H1 (cell line): ENCODE data around the gene TEX26. TPM values are rescaled to one million over a fixed set of nuclear protein-coding genes. Genes with fewer than 3 reads are reported as not detected.

Experiments used
- CTCF ChIA-PET: fragments of 300-600 bp; sonication (Branson Sonifier 250); formaldehyde crosslinking; loops from one replicate; lab custom pipeline; 2021; ENCODE audit not compliant: partially characterized antibody; lab: Charles Lee
- POLR2A ChIA-PET: fragments of 300-600 bp; sonication (Branson Sonifier 250); formaldehyde crosslinking; loops from one replicate; lab custom pipeline; 2021; ENCODE audit warnings: inconsistent platforms; ENCODE audit not compliant: partially characterized antibody; lab: Charles Lee
- DNase-seq, 2 experiments: peaks; one replicate each; pipeline versions ENCODE4 v3.0.0 to v3.0.0-alpha.2; 2010 to 2022; ENCODE audit warnings: low spot score in 2 of 2, low read depth in 1 of 2, mixed read lengths in 1 of 2
- FAIRE-seq: peaks from 2 replicates; lab custom pipeline; 2011; peaks lifted over from hg19 to GRCh38; lab: Jason Lieb, UNC
- H2AFZ ChIP-seq: 2 replicates; pipeline ENCODE4 v1.8.1; 2012; ENCODE audit warnings: low read length, inconsistent platforms
- H2AK5ac ChIP-seq: 2 replicates; pipeline ENCODE4 v1.6.1; 2013; ENCODE audit warnings: low read depth, low read length
- H2BK120ac ChIP-seq: replicated peaks from 2 replicates; pipeline ENCODE3; 2013; ENCODE audit warnings: low read depth, low read length, inconsistent platforms
- H2BK12ac ChIP-seq: 2 replicates; pipeline ENCODE4 v1.6.1; 2013; ENCODE audit warnings: low read depth, low read length
- H2BK15ac ChIP-seq: 2 replicates; pipeline ENCODE4 v1.6.1; 2013; ENCODE audit warnings: low read length
- H2BK20ac ChIP-seq: 2 replicates; pipeline ENCODE4 v1.6.1; 2013; ENCODE audit warnings: low read length
- H2BK5ac ChIP-seq: 2 replicates; pipeline ENCODE4 v1.6.1; 2013; ENCODE audit warnings: low read depth, low read length
- H3K14ac ChIP-seq: 2 replicates; pipeline ENCODE4 v1.6.1; 2013; ENCODE audit warnings: inconsistent platforms; ENCODE audit not compliant: insufficient read length
- H3K18ac ChIP-seq: 2 replicates; pipeline ENCODE4 v1.6.1; 2013; ENCODE audit warnings: low read length; ENCODE audit errors: extremely low read depth
- H3K23ac ChIP-seq: 2 replicates; pipeline ENCODE4 v1.6.1; 2013; ENCODE audit warnings: inconsistent platforms; ENCODE audit not compliant: insufficient read length
- H3K23me2 ChIP-seq: 2 replicates; pipeline ENCODE4 v1.6.1; 2013; ENCODE audit warnings: low read depth, low read length
- H3K27ac ChIP-seq: 2 replicates; pipeline ENCODE4 v1.6.1; 2011; ENCODE audit warnings: low read depth, low read length, inconsistent platforms
- H3K27me3 ChIP-seq, 4 experiments: replicated peaks in 1 of 4; 1 replicate in 1 of 4; 2 replicates in 3 of 4; pipeline versions ENCODE4 v1.6.1 to v1.8.1; 2011 to 2013; ENCODE audit warnings: low read length in 3 of 4, mild to moderate bottlenecking in 3 of 4, inconsistent platforms in 2 of 4, mixed read lengths in 2 of 4, moderate library complexity in 1 of 4; ENCODE audit not compliant: control insufficient read depth in 3 of 4, insufficient read depth in 3 of 4; ENCODE audit errors: extremely low read depth in 1 of 4
- H3K36me3 ChIP-seq, 4 experiments: 2 replicates each; pipeline versions ENCODE4 v1.6.1 to v1.8.1; 2011 to 2013; ENCODE audit warnings: mild to moderate bottlenecking in 4 of 4, low read length in 3 of 4, moderate library complexity in 2 of 4, control low read depth in 1 of 4, inconsistent platforms in 1 of 4; ENCODE audit not compliant: insufficient read depth in 4 of 4, control insufficient read depth in 2 of 4
- H3K4ac ChIP-seq: replicated peaks from 2 replicates; pipeline ENCODE3; 2013; ENCODE audit warnings: low read length, low read depth, mixed read lengths, inconsistent platforms; ENCODE audit not compliant: insufficient read length
- H3K4me1 ChIP-seq, 4 experiments: replicated peaks in 1 of 4; 1 replicate in 1 of 4; 2 replicates in 3 of 4; pipeline versions ENCODE4 v1.6.1 to v1.8.1; 2011 to 2013; ENCODE audit warnings: low read length in 3 of 4, inconsistent platforms in 2 of 4, mixed read lengths in 1 of 4; ENCODE audit not compliant: insufficient read depth in 4 of 4, control insufficient read depth in 3 of 4
- H3K4me2 ChIP-seq, 2 experiments: 2 replicates each; pipeline versions ENCODE4 v1.6.1 to v1.8.1; 2011 to 2013; ENCODE audit warnings: low read depth in 2 of 2, low read length in 2 of 2, control low read depth in 1 of 2, inconsistent platforms in 1 of 2, mild to moderate bottlenecking in 1 of 2; ENCODE audit not compliant: insufficient read depth in 1 of 2
- H3K4me3 ChIP-seq, 4 experiments: fragments of 200-600, 300-600 bp in 1 of 4; sonication (generic), shearing (Covaris generic), sonication (Bioruptor Twin) in 1 of 4; 2 replicates each; pipeline versions ENCODE4 v1.5.1 to v1.8.1; 2011 to 2016; ENCODE audit warnings: low read length in 4 of 4, low read depth in 3 of 4, control low read depth in 2 of 4, inconsistent platforms in 2 of 4, mild to moderate bottlenecking in 2 of 4, mixed read lengths in 1 of 4, moderate library complexity in 1 of 4; ENCODE audit not compliant: insufficient read depth in 2 of 4; ENCODE audit errors: extremely low read depth in 1 of 4
- H3K56ac ChIP-seq: replicated peaks from 2 replicates; pipeline ENCODE3; 2013; ENCODE audit warnings: low read depth, mild to moderate bottlenecking, mixed read lengths, low read length, inconsistent platforms; ENCODE audit not compliant: insufficient read length
- H3K79me1 ChIP-seq: 2 replicates; pipeline ENCODE4 v1.6.1; 2013; ENCODE audit warnings: low read depth, low read length, control low read depth
- H3K79me2 ChIP-seq, 2 experiments: 2 replicates each; pipeline versions ENCODE4 v1.6.1 to v1.8.1; 2012 to 2013; ENCODE audit warnings: low read length in 2 of 2, mild to moderate bottlenecking in 2 of 2, inconsistent platforms in 1 of 2; ENCODE audit not compliant: insufficient read depth in 2 of 2, control insufficient read depth in 1 of 2
- H3K9ac ChIP-seq, 4 experiments: replicated peaks in 1 of 4; 1 replicate in 1 of 4; 2 replicates in 3 of 4; pipeline versions ENCODE4 v1.6.1 to v1.8.1; 2011 to 2013; ENCODE audit warnings: low read depth in 3 of 4, low read length in 3 of 4, control low read depth in 2 of 4, mild to moderate bottlenecking in 2 of 4, moderate library complexity in 2 of 4, inconsistent platforms in 1 of 4; ENCODE audit errors: extremely low read depth in 1 of 4
- H3K9me3 ChIP-seq, 2 experiments: 2 replicates each; pipeline versions ENCODE4 v1.6.1 to v1.8.1; 2012 to 2013; ENCODE audit warnings: mild to moderate bottlenecking in 2 of 2, moderate library complexity in 2 of 2, control low read depth in 1 of 2, inconsistent platforms in 1 of 2, low read depth in 1 of 2, low read length in 1 of 2, mixed read lengths in 1 of 2; ENCODE audit not compliant: insufficient read depth in 2 of 2
- H4K20me1 ChIP-seq, 2 experiments: replicated peaks in 1 of 2; 2 replicates each; pipeline versions ENCODE3 to v1.8.1; 2011 to 2013; ENCODE audit warnings: inconsistent platforms in 2 of 2, low read length in 2 of 2, mild to moderate bottlenecking in 1 of 2; ENCODE audit not compliant: insufficient read depth in 2 of 2, control insufficient read depth in 1 of 2
- H4K5ac ChIP-seq: 2 replicates; pipeline ENCODE4 v1.6.1; 2013; ENCODE audit warnings: low read length, low read depth, mixed read lengths, inconsistent platforms; ENCODE audit not compliant: insufficient read length
- H4K8ac ChIP-seq: 2 replicates; pipeline ENCODE4 v1.8.0; 2013; ENCODE audit warnings: mild to moderate bottlenecking, moderate library complexity, low read length, inconsistent platforms; ENCODE audit not compliant: insufficient read depth; ENCODE audit errors: extremely low read depth
- H4K91ac ChIP-seq: replicated peaks from 2 replicates; pipeline ENCODE3; 2013; ENCODE audit warnings: low read length, mixed read lengths, inconsistent platforms; ENCODE audit not compliant: insufficient read length
- BACH1 ChIP-seq: IDR thresholded peaks from 2 replicates; pipeline ENCODE4 v1.6.1; 2012; ENCODE audit warnings: low read length, improper control_type of control experiment
- BRCA1 ChIP-seq: IDR thresholded peaks from 2 replicates; pipeline ENCODE4 v1.6.1; 2012; ENCODE audit warnings: low read depth, low read length, improper control_type of control experiment
- FOSL1 ChIP-seq: IDR thresholded peaks from 2 replicates; pipeline ENCODE4 v1.6.1; 2011; ENCODE audit warnings: mild to moderate bottlenecking, low read depth, low read length, moderate library complexity; ENCODE audit not compliant: insufficient read depth
- JUND ChIP-seq: IDR thresholded peaks from 2 replicates; pipeline ENCODE4 v1.6.1; 2011; ENCODE audit warnings: mild to moderate bottlenecking, improper control_type of control experiment, low read length
- KDM4A ChIP-seq: IDR thresholded peaks from one replicate; pipeline ENCODE4 v1.7.1; 2012; ENCODE audit warnings: low read depth, mild to moderate bottlenecking, moderate library complexity, low read length, inconsistent platforms; ENCODE audit not compliant: severe bottlenecking
- KDM5A ChIP-seq: fragments of 200-600 bp; IDR thresholded peaks from 2 replicates; pipeline ENCODE4 v1.7.1; 2012; ENCODE audit warnings: mild to moderate bottlenecking, low read length, inconsistent platforms, mixed read lengths
- NRF1 ChIP-seq: IDR thresholded peaks from 2 replicates; pipeline ENCODE4 v1.6.1; 2011; ENCODE audit warnings: mild to moderate bottlenecking, low read depth, low read length, improper control_type of control experiment
- POLR2AphosphoS5 ChIP-seq: IDR thresholded peaks from 2 replicates; pipeline ENCODE4 v1.6.1; 2011; ENCODE audit warnings: low read depth, low read length
- RNF2 ChIP-seq: fragments of 200-900, 300-1000 bp; sonication (generic); IDR thresholded peaks from 2 replicates; pipeline ENCODE4 v1.7.1; 2016; ENCODE audit warnings: borderline replicate concordance, low read depth, mild to moderate bottlenecking, antibody characterized with exemption, low read length; ENCODE audit not compliant: poor library complexity, severe bottlenecking; ENCODE audit errors: missing control alignments
- RXRA ChIP-seq: IDR thresholded peaks from 2 replicates; pipeline ENCODE4 v1.6.1; 2011; ENCODE audit warnings: low read depth, mild to moderate bottlenecking, low read length, moderate library complexity; ENCODE audit not compliant: insufficient read depth
- SIRT6 ChIP-seq: IDR thresholded peaks from one replicate; pipeline ENCODE4 v1.7.1; 2012; ENCODE audit warnings: low read length, inconsistent platforms
- SP2 ChIP-seq: IDR thresholded peaks from 2 replicates; pipeline ENCODE4 v1.6.1; 2012; ENCODE audit warnings: mild to moderate bottlenecking, low read length, inconsistent platforms
- ZNF274 ChIP-seq: IDR thresholded peaks from 2 replicates; pipeline ENCODE4 v1.7.0; 2012; ENCODE audit warnings: low read length, borderline replicate concordance; ENCODE audit errors: extremely low read depth
- WGBS, 2 experiments: shearing (Covaris generic) in 1 of 2; methylation state at CpG; one replicate each; pipeline versions ENCODE4 v1.1.6 to v1.1.7; 2013 to 2015; ENCODE audit warnings: low lambda C conversion rate in 2 of 2, mixed read lengths in 2 of 2, inconsistent platforms in 1 of 2, low coverage in 1 of 2, missing lambda C conversion rate in 1 of 2; ENCODE audit not compliant: insufficient replicate concordance in 2 of 2, insufficient coverage in 1 of 2, insufficient read length in 1 of 2; ENCODE audit errors: extremely low coverage in 1 of 2, missing lambda C conversion rate in 1 of 2; 5-methylcytosine and 5-hydroxymethylcytosine counted together
- polyA plus RNA-seq, 7 experiments: library from polyadenylated mRNA; depleted of rRNA in 3 of 7; stranded (reverse) in 5 of 7; unstranded in 2 of 7; fragments of >200 nt in 5 of 7; fragments of 200-250 nt in 2 of 7; gene quantifications; 1 replicate in 5 of 7; 2 replicates in 1 of 7; 4 replicates in 1 of 7; pipeline versions ENCODE4 v1.2.1 to v1.2.3, GENCODE V29; 2011 to 2013; ENCODE audit warnings: missing spikeins in 2 of 7, mixed read lengths in 2 of 7
- total RNA-seq: library from RNA; stranded (reverse); fragmentation: NEBNext Ultra II Directional; extraction: Animal tissue kit (Norgen Biotek cat#: 25700); gene quantifications from 2 replicates; pipeline ENCODE4 v1.2.1, GENCODE V29; 2021

Gene TEX26
- total and polyA plus RNA-seq, 2 of the 8 experiments (the other 6 are each of a cell fraction or from before 2014, with no cell fraction given), result not detected

DNA sequence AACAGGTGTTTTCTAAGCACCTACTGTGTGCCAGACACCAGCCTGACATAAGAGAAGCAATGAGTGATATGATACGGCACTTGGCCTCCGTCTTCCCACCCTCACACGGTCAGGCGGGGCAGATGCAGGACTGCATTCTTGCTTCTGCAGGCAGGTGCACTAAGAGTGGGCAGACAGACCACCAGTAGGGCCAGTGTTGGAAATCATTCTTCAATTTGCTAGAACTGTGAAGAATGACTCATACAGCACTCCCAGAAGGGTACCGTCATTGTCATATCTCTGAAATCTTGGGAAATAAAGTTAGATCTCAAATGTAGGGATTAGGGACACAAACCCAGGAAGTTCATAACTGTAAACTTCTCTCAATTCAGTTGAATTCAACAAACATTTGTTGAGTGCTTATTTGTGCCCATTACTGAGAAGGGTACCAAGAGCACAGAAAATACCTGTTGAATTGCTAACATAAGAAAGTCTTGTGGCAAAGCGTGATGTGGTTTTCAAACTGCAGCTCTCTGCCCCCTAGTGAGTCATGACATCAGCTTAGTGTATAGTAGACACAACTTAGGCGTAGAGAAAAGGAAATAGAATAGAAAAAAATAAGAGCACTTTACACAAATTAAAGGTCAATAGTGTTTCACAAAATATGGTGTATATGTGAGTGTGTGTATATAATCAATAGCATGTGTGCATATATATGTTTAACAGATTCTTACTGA is 76.1 kb downstream of the TEX26 start:
- ChIA-PET CTCF (interaction anchor here (0.7 to 3.9 kb wide), 6 partner anchors 23 to 80 kb away, joined by 3 to 21 read pairs (median 4); no protein-coding TSS in a partner anchor), POLR2A (no interaction called here)
- Histone ChIP-seq H3K9me3 (no peaks in the 10 kb centered on the region), H2AK5ac (no peak overlapping the region), H2BK12ac (no peak overlapping the region), H4K20me1 (no peaks in the 10 kb centered on the region), H3K9ac (no peak overlapping the region), H3K4ac (no peak overlapping the region), H3K14ac (no peak overlapping the region), H2AFZ (no peak overlapping the region), H3K27ac (no peak overlapping the region), H3K4me1 (peaks cover 2 to 13% (median 9%) of the 10 kb centered on the region in 4 experiments; a peak in 5 of 7 replicates), H3K23me2 (no peaks in the 10 kb centered on the region), H3K36me3 (no peaks in the 10 kb centered on the region), H2BK5ac (no peak overlapping the region), H4K5ac (no peak overlapping the region), H3K4me2 (no peak overlapping the region), H2BK120ac (no peak overlapping the region), H3K27me3 (no peaks in the 10 kb centered on the region), H3K4me3 (no peak overlapping the region), H2BK20ac (no peak overlapping the region), H3K23ac (no peak overlapping the region), H3K56ac (no peak overlapping the region), H3K18ac (no peak overlapping the region), H3K79me1 (no peaks in the 10 kb centered on the region), H4K8ac (no peak overlapping the region), H3K79me2 (no peaks in the 10 kb centered on the region), H2BK15ac (no peak overlapping the region), H4K91ac (no peak overlapping the region)
- TF ChIP-seq SP2 (no peak), NRF1 (no peak), SIRT6 (no peak), KDM5A (no peak), RNF2 (no peak), BACH1 (no peak), RXRA (no peak), BRCA1 (no peak), FOSL1 (no peak), ZNF274 (no peak), JUND (no peak), POLR2AphosphoS5 (no peak), KDM4A (no peak)
- 91% methylated on average over 7 of the region's 7 CpGs; no CpG with 5 or more reads in 1 of the 2 experiments for WGBS, 2 experiments
- DNase-seq (peak in 1 of 2 experiments; percentile 17), FAIRE-seq (no peak)
